Effector memory CD8-positive, alpha-beta T cell (primary cell): ENCODE results near the gene ZNF653.

Experiments
- ATAC-seq: fragments of 150-1000 bp; cut with Tn5 transposase; replicated peaks from 2 replicates; pipeline ENCODE4 v1.10.0; 2021; ENCODE audit warnings: mild to moderate bottlenecking, moderate library complexity
- DNase-seq, 3 experiments: peaks; one replicate each; pipeline ENCODE4 v3.0.0; 2021
- H3K27ac Mint-ChIP-seq, 2 donors: one replicate each; pipeline ENCODE4 v1.8.0; 2022; ENCODE audit warnings: mild to moderate bottlenecking in 2 of 2, mixed read lengths in 2 of 2, moderate library complexity in 2 of 2
- H3K27me3 Mint-ChIP-seq, 2 donors: one replicate each; pipeline ENCODE4 v1.8.0; 2022; ENCODE audit warnings: mixed read lengths in 2 of 2
- H3K36me3 Mint-ChIP-seq: one replicate; pipeline ENCODE4 v1.8.0; 2022; ENCODE audit warnings: mild to moderate bottlenecking, moderate library complexity, mixed read lengths; ENCODE audit not compliant: insufficient read depth
- H3K4me1 Mint-ChIP-seq, 2 donors: one replicate each; pipeline ENCODE4 v1.8.0; 2022; ENCODE audit warnings: low read depth in 2 of 2, mixed read lengths in 2 of 2
- H3K4me3 Mint-ChIP-seq, 2 donors: one replicate each; pipeline ENCODE4 v1.8.0; 2022; ENCODE audit warnings: mild to moderate bottlenecking in 2 of 2, mixed read lengths in 2 of 2, moderate library complexity in 2 of 2
- H3K9me3 Mint-ChIP-seq, 2 donors: one replicate each; pipeline ENCODE4 v1.8.0; 2022; ENCODE audit warnings: mixed read lengths in 2 of 2

Gene ZNF653

DNA sequence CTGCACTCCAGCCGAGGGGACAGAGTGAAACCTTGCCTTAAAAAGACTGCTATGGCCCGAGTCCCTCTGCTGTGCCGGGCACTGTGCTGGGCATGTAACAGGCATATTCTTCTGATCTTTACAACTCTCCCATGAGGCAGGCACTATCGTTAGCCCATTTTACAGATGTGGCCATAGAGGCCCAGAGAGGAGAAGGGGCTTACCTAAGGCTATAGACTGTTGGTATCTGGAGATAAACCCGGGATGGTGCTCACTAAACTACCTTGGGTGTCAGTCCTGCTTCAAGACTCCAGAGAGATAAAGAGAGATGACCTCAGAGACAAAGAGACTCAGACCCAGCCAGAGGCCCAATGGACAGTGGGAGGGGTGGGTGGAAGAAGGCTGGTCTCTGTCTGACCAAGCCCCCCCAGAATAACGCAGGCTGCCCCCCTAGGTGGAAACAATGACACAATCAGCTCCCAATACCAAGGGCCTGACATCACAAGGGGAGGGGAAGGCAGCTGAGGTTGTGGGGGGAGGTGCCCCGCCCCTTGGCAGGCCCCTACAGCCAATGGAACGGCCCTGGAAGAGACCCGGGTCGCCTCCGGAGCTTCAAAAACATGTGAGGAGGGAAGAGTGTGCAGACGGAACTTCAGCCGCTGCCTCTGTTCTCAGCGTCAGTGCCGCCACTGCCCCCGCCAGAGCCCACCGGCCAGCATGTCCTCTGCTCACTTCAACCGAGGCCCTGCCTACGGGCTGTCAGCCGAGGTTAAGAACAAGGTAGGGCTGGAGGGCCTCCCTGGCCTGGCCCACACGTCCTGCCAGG is 32.8 kb upstream of the ZNF653 start, which contains the start of gene CNN1:
TSS of gene CNN1 (plus strand) at position 620 of the 805 bp plus-strand sequence. CDS start at position 697, 77 bp downstream.
- ATAC-seq (no peak), DNase-seq (no peak)
- Mint-ChIP-seq H3K4me3 (no peak within 1 kb of the TSS), H3K36me3 (peaks cover 7% of the 10 kb centered on the region), H3K4me1 (peaks cover 5 to 6% of the 10 kb centered on the region in 2 donors), H3K27me3 (peaks cover 20 to 36% of the 10 kb centered on the region in 2 donors), H3K27ac (peak within 1 kb of the TSS in 1 of 2 donors; percentile 12), H3K9me3 (no peaks in the 10 kb centered on the region)

DNA sequence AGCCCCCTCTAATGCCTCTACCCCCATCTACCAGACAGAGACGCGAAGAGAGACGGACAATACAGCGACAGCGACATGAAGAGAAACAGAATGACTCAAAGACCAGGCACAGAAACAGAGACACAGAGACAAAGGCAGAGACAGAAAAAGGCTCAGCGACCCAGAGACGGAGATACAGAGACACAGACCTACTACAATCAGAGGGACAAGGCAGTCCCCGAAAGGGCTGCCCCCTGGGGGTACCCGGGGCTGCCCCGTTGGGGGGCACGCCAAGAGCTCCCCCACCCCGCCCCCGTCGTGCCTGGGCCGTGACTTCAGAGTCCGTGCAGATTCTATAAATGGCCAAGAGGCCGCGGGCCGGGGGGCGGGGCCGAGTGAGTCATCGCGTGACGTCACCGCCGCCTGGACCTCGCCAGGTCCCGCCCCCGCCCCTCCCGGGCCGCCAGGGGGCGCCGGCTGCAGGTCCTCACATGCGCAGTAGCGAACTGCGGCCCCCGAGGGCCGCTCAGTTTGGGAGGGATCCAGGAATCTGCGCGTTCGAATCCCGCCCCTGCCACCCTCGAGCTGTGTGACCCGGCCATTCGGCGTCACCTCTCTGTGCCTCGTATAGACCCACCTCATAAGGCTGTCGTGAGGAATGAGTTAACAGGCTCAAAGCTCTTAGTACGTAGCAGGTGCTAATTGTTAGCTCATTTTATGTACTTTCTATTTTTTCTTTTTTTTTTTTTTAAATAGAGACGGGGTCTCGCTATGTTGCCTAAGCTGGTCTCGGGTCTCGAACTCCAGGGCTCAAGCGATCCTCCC is 30.4 kb upstream of the ZNF653 start:
- H3K36me3 Mint-ChIP-seq = peaks cover 7% of the 10 kb centered on the region
- peaks cover 5 to 6% of the 10 kb centered on the region in 2 donors for H3K4me1 Mint-ChIP-seq
- H3K27me3 Mint-ChIP-seq = peaks cover 20 to 29% of the 10 kb centered on the region in 2 donors
- H3K4me3 Mint-ChIP-seq = peak overlapping the region; percentile 67 to 80
- no peaks in the 10 kb centered on the region for H3K9me3 Mint-ChIP-seq
- DNase-seq = peak; percentile 78 to 84 (median 78)
- peak; percentile 95 for ATAC-seq
- peak overlapping the region; percentile 78 to 90 for H3K27ac Mint-ChIP-seq

DNA sequence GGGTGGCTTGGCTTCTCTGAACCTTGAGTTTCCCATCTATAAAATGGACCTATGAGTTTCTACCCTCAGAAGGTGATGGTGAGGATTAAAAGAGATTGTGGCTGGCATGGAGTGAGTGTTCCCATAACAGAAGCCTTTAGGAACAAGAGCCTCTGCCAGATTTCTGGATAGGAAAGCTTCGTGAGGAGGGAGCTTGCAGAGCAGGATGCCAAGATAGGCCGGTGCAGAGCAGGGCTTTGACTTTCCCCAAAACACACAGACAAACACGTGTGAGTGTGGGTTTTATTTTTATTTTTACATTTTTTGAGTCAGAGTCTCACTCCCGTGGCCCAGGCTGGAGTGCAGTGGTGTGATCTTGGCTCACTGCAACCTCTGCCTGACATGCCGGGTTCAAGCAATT is 29.3 kb upstream of the ZNF653 start:
- Mint-ChIP-seq H3K4me3 (peak overlapping the region; percentile 14 to 80), H3K4me1 (peaks cover 5 to 6% of the 10 kb centered on the region in 2 donors), H3K27me3 (peaks cover 14 to 21% of the 10 kb centered on the region in 2 donors), H3K27ac (peak overlapping the region; percentile 82 to 90), H3K9me3 (no peaks in the 10 kb centered on the region), H3K36me3 (peaks cover 7% of the 10 kb centered on the region)
- no peak for DNase-seq
- no peak for ATAC-seq

DNA sequence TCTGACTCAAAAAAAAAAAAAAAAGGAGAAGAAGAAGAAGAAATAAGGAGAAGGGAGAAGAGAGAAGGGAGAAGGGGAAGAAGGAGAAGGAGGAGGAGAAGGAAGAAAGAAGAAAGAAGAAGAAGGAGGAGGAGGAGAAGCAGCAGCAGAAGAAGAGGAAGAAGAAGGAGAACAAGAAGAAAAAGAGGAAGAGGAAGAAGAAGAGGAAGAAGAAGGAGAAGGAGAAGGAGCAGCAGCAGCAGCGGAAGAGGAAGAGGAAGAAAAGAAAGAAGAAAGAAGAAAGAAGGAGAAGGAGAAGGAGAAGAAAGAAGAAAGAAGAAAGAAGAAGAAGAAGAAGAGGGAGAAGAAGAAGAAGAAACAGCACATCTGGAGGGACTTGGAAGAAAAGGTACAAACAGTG is 28.9 kb upstream of the ZNF653 start:
- ATAC-seq = no peak
- Mint-ChIP-seq H3K36me3 (peaks cover 7% of the 10 kb centered on the region), H3K9me3 (no peaks in the 10 kb centered on the region), H3K27me3 (peaks cover 13 to 17% of the 10 kb centered on the region in 2 donors), H3K27ac (peak overlapping the region in 1 of 2 donors; percentile 82), H3K4me1 (peaks cover 5 to 6% of the 10 kb centered on the region in 2 donors), H3K4me3 (peak overlapping the region; percentile 14 to 19)
- DNase-seq = no peak

DNA sequence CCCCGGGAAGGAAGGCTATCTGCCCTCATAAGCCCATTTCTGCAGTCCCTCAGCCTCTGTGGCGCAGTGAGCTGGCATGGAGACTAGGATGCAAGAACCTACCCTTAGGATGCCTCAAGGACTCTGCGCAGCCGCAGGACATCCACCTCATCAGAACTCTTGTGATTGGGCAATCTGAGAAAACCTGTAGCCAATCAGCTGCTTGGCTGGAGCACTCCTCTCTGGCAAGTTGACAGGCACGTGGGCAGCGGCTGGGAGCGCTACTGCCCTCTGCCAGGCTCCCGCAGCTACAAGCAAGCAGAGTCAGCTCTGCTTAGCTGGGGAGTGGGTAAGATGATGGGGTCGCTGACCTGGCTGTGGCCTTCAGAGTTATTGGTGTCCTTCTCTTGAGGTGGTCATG is 24.8 kb upstream of the ZNF653 start:
- DNase-seq = no peak
- H3K27ac Mint-ChIP-seq = no peak overlapping the region
- H3K4me3 Mint-ChIP-seq = no peak overlapping the region
- no peaks in the 10 kb centered on the region for H3K27me3 Mint-ChIP-seq
- peaks cover 13% of the 10 kb centered on the region for H3K36me3 Mint-ChIP-seq
- ATAC-seq = no peak
- no peaks in the 10 kb centered on the region for H3K9me3 Mint-ChIP-seq
- peaks cover 17 to 19% of the 10 kb centered on the region in 2 donors for H3K4me1 Mint-ChIP-seq

DNA sequence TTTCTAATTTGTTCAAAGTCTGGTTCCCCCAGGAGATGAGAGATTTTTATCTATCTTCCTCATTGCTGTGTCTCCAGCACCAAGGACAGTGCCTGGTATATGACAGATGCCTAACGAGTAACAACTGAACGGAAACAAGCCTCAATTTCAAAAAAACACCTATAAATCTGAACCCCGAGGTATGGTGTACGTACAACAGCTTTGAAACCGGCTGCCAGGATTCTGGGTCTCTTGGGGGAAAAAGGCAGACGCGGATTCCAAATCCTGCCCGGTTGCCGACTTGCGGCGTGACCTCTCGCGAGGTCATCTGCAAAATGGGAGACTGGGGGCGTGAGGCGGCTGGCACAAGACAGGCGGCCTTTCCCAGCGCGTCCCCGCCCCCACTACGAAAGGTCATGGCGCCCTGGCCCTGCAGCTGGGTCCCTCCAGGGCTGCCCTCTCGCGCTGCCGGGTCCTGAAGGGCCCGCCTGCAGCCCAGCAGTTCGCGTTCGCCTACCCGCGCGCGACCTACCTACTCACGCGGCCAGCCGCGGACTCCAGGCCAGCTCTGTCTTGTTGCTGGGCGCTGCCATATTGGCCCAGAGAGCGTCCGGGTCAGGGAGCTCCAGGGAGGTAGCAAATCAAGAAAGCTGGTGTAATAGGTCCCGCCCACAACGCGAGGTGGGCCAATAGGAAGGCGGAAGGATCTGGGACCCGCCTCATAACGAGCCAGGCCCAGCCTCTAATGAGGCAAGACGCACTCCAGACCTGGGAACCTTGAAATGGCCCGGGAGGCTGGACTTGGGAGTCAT is 23.1 kb upstream of the ZNF653 start, which contains the start of gene ECSIT:
TSS of gene ECSIT (minus strand) at position 584 of the 791 bp plus-strand sequence. CDS start 9,964 bp downstream, outside the sequence.
- Mint-ChIP-seq H3K9me3 (no peaks in the 10 kb centered on the region), H3K36me3 (peaks cover 16% of the 10 kb centered on the region), H3K27me3 (no peaks in the 10 kb centered on the region), H3K27ac (peak within 1 kb of the TSS; percentile 96 to 98), H3K4me1 (peaks cover 15 to 18% of the 10 kb centered on the region in 2 donors), H3K4me3 (peak within 1 kb of the TSS; percentile 93 to 98)
- peak; percentile 88 to 92 (median 88) for DNase-seq
- peak; percentile 97 for ATAC-seq

DNA sequence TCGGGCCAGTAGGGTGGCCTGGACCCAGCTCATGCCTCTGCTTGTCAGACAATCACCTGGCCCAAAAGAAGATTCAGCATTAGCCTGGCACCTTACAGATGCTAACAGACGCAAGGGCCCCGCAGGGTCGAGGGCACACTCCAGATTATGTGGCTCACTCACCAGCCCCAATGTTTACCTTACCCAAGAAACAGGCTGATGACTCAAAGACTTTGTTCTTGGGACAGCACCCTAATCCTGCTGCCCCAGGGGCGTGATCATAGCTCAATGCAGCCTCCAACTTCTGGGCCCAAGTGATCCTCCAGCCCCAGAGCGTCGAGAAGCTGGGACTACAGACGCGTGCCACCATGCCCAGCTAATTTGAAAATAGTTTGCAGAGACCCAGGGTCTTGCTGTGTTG is 13.5 kb upstream of the ZNF653 start:
- Mint-ChIP-seq H3K9me3 (no peaks in the 10 kb centered on the region), H3K27me3 (no peaks in the 10 kb centered on the region), H3K4me3 (no peak overlapping the region), H3K36me3 (peaks cover 48% of the 10 kb centered on the region), H3K27ac (no peak overlapping the region), H3K4me1 (peaks cover 0 to 4% of the 10 kb centered on the region in 2 donors)
- ATAC-seq (no peak), DNase-seq (no peak)

DNA sequence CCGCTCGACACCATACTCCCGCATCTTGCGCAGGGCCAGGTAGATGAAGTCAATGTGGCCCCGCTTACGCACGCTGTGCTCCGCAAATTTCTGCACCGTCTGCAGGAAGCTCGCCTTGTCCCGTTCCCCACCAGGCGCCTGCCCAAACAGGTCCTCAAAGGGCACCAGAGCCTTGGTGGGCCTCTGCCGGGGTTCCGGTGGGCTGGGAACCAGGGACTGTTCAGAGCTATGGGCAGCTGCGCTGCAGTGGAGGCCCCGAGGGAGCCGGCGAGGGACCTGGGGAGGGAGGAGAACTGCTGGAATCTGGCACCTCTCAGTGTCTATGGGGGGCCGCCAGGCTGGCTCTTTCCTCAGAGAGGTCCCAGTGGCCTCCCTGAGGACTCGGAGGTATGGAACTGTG is 8.3 kb upstream of the ZNF653 start:
- Mint-ChIP-seq H3K36me3 (peaks cover 46% of the 10 kb centered on the region), H3K27me3 (no peaks in the 10 kb centered on the region), H3K9me3 (no peaks in the 10 kb centered on the region), H3K4me3 (no peak overlapping the region), H3K4me1 (no peaks in the 10 kb centered on the region), H3K27ac (no peak overlapping the region)
- ATAC-seq (no peak), DNase-seq (no peak)

DNA sequence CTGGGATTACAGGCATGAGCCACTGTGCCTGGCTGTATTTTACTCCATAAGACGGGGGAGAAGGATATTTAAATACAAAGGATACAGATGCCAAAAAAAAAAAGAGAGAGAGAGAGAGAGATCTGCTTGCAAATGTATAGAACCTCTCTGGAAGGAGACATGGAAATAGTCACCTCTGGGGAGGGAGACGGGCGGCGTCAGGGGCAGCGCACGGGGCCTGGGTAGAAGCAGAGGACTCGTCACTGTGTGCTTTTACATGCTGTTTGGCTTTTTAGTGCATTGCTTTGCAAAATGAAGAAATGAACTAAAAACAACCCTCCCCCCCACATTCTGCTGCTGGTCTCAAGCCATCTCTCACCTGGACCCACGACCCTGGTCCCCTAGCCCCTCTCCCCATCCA is 4.8 kb upstream of the ZNF653 start:
- H3K27ac Mint-ChIP-seq = no peak overlapping the region
- H3K9me3 Mint-ChIP-seq = no peaks in the 10 kb centered on the region
- no peaks in the 10 kb centered on the region for H3K27me3 Mint-ChIP-seq
- no peak for DNase-seq
- H3K4me3 Mint-ChIP-seq = no peak overlapping the region
- no peak for ATAC-seq
- H3K36me3 Mint-ChIP-seq = peaks cover 47% of the 10 kb centered on the region
- H3K4me1 Mint-ChIP-seq = peaks cover 7 to 11% of the 10 kb centered on the region in 2 donors

DNA sequence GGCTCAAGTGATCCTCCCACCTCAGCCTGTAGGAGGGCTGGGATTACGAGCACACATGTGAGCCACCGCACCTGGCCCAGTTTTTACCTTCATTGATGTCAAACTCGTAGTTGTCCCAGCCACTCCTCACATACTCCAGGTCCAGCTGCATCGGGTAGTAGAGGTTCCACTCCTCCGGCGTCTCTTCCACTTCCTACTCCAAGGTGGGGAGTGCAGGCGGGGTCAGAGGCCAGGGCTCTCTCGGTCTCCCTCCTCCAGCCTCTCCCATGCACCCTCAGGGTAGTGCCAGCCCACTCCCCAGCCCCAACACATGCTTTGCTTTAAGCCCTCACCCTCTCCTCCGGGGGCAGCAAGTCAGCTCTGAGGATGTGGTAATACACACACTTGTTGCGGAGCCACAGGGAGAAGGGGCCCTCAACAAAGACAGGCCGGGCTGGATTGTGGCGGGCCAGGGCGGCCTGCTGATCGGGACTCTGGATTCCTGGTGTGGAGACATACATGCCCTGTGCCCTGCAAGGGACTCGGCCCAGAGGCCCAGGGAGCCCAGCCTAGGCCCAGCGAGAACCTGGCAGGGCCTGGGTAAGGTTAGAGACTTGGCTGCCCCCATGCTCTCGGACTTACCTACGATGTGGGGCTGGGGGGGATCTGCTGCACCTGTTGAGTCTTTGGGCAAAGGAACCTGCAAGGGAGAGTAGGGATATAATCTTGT is 1.9 kb upstream of the ZNF653 start:
- Mint-ChIP-seq H3K9me3 (no peaks in the 10 kb centered on the region), H3K27ac (peak overlapping the region; percentile 17 to 53), H3K36me3 (peaks cover 43% of the 10 kb centered on the region), H3K4me1 (peaks cover 13 to 18% of the 10 kb centered on the region in 2 donors), H3K27me3 (no peaks in the 10 kb centered on the region), H3K4me3 (peak overlapping the region; percentile 57 to 93)
- DNase-seq (no peak), ATAC-seq (no peak)

DNA sequence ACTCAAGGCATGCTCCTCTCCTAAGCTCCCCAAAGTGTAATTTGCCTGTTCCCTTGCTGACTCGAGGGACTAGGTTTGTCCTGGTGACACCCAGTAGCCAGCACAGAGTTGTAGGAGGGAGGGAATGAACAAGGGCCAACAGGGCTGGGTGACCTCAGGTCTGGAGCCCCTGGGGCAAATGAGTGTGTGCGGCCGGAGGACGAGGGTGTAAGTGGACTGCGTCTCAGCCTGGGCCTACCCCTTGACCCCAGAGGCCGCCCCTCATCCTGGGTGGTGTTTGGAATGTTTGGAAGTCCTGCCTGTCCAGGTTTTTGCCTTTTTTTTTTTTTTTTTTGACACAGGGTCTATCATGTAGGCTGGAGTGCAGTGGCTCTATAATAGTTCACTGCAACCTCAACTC is 1.3 kb upstream of the ZNF653 start:
- Mint-ChIP-seq H3K27ac (peak overlapping the region; percentile 29 to 53), H3K4me1 (peaks cover 13 to 18% of the 10 kb centered on the region in 2 donors), H3K9me3 (no peaks in the 10 kb centered on the region), H3K4me3 (peak overlapping the region; percentile 90 to 93), H3K27me3 (no peaks in the 10 kb centered on the region), H3K36me3 (peaks cover 39% of the 10 kb centered on the region)
- DNase-seq (no peak), ATAC-seq (no peak)

DNA sequence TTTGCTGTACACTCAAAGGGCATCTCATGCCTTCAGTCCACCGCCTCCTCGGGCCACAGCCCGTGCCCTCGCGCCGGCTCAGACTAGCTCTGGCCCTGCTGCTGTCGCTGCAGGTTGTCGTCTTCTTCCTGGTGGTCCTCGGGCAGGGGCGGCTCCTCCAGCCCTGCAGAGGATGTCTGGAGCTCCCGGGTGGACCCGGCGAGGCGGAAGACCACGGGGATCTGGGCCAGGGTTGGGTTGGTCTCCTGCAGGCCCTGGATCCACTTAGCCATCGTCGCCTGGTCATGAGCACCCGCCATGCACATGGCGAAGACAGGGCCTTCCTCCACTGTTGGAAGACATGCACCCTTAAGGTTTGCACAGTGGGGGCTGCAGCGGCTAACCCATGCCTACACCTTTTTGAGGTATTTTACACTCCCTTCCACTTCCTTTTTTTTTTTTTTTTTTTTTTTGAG is 489 bp upstream of the ZNF653 start:
- DNase-seq (no peak), ATAC-seq (peak; percentile 11)
- Mint-ChIP-seq H3K36me3 (peaks cover 37% of the 10 kb centered on the region), H3K4me3 (peak overlapping the region; percentile 90 to 93), H3K27ac (peak overlapping the region; percentile 91 to 98), H3K27me3 (no peaks in the 10 kb centered on the region), H3K4me1 (peaks cover 17 to 21% of the 10 kb centered on the region in 2 donors), H3K9me3 (no peaks in the 10 kb centered on the region)
